HG03521 (cell line): ENCODE measurements around the gene PADI6.
"Not testable (repeated sequence)": the region's sequence is repeated elsewhere in the genome, so short reads cannot be mapped to it uniquely, and the experiment has no call there.

Source experiments
- ATAC-seq: cut with Tn5 transposase; IDR thresholded peaks from one replicate; pipeline ENCODE4 v1.9.1; 2021; ENCODE audit warnings: mild to moderate bottlenecking, moderate library complexity; ENCODE audit not compliant: unreplicated experiment

PADI6 gene

DNA sequence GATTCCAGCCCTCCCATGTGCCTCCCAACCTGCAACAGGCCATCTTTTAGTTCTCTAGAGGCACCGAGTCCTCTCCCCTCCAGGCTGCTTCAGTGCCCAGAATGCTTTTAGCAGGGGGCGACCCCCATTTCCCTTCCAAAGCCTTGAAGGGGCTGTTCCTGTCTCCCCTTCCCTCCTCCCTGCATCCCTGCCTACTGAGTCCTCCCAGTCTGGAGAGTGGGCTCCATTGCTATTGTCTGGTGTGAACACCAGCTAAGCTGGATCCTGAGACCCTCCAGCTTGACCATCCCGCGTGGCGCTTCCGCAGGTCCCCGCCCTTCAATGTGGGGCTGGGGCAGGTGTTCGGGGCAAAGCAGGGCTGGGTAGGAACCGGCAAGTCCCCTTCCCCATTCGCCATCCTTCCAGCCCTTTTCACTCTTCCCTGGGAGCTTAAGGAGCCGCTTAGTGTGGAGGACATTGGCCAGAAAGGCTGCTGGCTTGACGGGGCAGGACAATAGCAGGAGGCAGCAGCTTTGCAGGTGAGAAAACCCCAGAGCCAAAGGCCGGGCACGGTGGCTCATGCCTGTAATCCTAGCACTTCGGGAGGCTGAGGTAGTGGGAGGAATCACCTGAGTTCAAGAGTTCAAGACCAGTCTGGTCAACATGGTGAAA lies 32.2 kb downstream of the PADI6 start:
- no peak for ATAC-seq

DNA sequence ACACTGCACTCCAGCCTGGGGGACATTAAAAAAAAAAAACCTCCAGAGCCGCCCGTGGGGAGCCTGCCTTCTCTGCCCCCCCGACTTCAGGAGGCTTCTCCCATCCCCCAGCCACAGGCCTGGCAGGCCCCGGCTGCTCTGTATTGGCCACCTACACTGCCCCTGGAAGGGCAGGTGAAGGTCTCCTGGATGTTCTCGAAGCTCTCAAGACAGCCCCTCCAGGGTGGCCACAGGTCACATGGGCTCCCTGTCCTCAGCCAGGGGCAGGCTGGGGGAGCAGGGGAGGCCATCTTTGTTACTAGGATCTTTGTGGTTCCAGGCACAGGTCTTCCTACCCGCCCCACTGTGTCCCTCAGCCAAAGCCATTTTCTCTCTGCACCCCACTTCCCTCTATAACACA lies 32.8 kb downstream of the PADI6 start:
- ATAC-seq: no peak

DNA sequence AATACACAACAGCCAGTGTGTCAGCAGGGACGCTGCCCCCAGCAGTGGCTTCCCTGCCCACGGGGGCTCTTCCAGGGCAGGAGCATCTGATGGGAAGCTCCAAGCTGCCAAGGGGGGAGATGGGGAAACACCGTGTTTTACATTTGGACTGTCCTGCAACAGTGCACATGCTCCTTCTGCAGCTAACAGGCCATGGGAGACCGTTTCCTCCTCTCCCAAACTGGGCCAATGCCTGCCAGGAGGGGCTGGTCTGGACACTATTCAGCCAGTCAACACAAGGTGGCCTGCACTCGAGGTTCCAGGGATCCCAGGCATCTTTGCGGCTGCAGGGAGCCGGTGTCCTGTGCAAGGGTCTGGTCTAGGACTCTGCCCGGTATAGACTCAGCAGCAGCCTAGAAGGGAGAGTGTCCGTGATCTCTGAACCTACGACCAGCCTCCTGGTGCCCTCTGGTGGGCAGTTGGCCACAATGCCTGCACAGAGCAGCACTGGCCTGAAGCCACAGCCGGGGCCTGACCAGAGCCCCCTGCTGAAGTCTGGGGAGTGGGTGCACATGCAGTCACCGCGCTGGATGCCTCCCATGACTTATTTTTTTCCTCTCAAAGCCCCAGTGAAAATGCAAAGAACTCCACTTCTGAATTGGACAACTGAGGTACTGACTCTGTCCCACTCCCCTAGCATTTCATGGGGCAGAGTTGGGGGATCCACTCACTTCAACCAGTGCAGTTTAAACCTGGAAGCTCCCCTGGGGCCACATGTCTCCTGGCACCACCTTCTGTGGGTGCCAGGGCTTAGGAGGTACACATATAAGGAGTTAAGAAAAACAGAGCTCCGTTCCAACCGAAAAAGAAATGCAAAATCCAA lies 34.1 kb downstream of the PADI6 start:
- no peak for ATAC-seq

GRCh38 chr1:17406760-17407475 lies 34.9 kb downstream of the PADI6 start:
- ATAC-seq: not testable (repeated sequence)

GRCh38 chr1:17407786-17408514 lies 36.0 kb downstream of the PADI6 start:
- not testable (repeated sequence) for ATAC-seq

DNA sequence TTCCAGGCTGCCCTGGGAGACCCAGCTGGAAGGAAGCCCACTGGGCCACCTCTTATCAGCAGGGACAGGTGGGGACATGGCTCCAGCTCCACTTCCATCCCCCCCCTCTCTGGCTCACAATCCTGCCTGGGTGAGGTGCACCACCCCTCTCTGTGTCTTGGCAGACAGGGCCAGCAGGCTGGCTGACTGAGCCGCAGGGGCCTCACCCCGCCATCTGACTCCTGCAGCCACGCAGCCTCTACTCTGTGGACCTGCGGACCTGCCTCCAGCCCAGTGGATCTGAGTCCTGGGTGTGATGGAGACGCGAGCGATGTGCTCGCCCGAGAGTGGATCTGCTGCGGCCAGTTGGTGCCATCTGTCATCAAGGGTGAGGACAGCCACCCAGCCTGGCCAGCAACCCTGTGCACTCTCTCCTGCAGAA lies 37.4 kb downstream of the PADI6 start:
- no peak for ATAC-seq

- ATAC-seq: no peak
Observed at GRCh38 chr1:17412093-17412870, 40.3 kb downstream of the PADI6 start.

- ATAC-seq: no peak
Observed at GRCh38 chr1:17414022-17414421, 42.0 kb downstream of the PADI6 start.

DNA sequence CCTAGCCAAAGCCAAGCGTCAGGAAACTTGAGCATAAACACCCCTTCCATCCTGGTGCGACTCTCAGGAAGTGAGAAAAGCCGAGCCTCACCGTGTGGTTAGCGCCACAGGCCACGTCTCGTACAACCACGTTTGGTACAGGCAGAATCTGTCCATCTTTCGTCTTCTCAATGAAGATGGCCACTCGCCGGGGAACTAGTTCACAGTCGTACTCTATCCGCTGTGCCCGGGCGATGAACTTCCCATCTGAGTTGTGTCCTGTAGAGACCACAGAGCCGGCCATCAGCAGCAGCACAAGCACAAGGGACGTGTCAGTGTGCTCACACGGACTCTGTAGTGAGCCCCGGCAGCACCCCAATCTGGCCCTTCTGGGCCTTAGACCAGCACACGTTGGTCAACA lies 44.4 kb downstream of the PADI6 start:
- ATAC-seq: no peak

- ATAC-seq: no peak
Observed at GRCh38 chr1:17419626-17420328, 47.8 kb downstream of the PADI6 start.

GRCh38 chr1:17420391-17420918 lies 48.5 kb downstream of the PADI6 start:
- no peak for ATAC-seq

DNA sequence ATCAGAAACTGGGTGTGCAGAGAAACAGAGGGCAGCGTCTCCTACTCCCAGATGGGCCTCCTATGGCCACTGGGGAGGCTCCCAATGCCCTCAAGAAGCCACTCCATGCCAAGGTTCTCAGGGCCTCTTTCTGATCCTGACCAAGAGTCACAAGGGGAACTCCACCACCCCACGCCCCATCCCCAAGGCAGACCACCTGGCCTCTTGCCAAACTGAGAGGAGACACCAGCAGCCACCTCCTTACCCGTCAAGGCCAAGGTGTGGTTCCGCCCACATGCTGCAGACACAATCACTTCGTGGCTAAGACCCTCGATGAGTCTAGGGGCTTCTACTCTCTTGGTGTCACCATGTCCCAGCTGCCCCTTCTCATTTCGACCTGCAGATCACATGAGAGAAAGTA lies 50.5 kb downstream of the PADI6 start:
- no peak for ATAC-seq

DNA sequence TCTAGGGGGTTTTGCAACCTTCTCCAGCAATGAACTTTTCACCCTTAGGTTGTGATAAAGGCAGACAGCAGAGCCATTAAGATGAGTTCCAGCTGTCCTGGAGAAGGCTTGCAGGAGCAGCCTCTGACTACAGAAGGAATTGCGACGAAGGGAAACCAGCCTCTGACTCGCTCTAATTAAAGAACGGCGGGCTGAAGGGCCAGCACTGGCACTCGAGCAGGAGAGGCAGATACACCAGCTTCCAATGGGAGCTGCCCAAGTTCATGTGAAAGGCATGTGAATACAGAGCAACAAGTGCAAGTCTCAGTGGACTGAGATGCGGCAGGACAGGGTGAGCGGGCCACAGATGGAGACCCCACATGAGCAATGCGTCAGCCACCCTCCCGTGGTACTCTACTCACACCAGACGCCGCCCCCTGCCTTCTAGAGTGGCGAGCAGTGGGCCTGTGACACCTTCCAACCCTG lies 51.8 kb downstream of the PADI6 start:
- no peak for ATAC-seq

- ATAC-seq: no peak
Observed at GRCh38 chr1:17425806-17426600, 54.0 kb downstream of the PADI6 start.

DNA sequence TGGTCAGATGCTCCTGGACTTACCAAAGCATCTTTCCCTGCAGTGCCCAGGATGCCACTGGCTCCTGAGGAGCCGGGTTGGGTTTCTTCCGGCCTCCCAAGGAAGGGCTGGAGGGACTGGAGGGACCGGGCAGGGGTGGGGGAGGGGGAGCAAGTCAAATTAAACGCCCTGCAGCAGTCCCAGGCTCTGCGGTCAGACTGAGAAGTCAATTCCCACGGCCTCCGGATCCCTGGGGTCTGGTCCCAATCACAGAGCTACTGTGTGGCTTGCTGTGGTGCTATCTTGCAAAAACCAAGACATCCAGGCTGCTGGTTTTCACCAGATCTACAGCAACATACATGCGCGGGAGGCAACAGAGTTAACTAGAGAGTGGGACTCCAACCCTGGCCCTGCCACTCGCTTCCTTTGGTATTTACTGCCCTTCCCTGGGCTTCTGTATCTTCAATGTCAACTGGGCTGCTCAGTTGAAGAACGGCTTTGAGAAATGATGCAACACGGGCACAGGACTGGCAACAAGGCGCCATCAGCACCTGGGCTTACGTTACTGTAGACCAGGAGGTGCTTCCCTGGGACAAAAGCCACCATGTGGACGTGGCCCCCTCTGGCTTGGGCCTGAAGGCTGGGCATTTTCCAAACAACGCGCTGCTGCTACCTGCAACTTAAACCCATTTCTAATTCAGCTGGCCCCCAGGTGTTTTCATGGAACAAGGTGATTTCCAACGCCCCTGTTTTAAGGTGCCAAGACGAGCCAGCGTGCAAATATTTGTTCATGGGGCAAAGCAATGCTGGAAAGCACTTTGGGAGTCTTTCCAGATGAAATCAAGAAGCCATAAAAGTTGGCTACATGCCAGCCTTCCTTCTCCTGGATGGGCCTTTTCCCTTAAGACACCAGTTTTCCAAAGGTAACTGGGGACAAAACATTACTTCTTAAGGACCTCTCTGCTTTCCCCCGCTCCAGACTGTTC lies 56.0 kb downstream of the PADI6 start:
- ATAC-seq: no peak

- ATAC-seq: no peak
Observed at GRCh38 chr1:17429183-17429582, 57.2 kb downstream of the PADI6 start.

- ATAC-seq: no peak
Observed at GRCh38 chr1:17432412-17432811, 60.4 kb downstream of the PADI6 start.
